GM18526 (cell line): ENCODE results near the gene TRAM2.

Experiments
- POLR2A ChIP-seq: IDR thresholded peaks from 3 replicates; pipeline ENCODE4 v1.6.1; 2011; ENCODE audit not compliant: insufficient read length; ENCODE audit errors: extremely low read depth

The TRAM2 gene

DNA sequence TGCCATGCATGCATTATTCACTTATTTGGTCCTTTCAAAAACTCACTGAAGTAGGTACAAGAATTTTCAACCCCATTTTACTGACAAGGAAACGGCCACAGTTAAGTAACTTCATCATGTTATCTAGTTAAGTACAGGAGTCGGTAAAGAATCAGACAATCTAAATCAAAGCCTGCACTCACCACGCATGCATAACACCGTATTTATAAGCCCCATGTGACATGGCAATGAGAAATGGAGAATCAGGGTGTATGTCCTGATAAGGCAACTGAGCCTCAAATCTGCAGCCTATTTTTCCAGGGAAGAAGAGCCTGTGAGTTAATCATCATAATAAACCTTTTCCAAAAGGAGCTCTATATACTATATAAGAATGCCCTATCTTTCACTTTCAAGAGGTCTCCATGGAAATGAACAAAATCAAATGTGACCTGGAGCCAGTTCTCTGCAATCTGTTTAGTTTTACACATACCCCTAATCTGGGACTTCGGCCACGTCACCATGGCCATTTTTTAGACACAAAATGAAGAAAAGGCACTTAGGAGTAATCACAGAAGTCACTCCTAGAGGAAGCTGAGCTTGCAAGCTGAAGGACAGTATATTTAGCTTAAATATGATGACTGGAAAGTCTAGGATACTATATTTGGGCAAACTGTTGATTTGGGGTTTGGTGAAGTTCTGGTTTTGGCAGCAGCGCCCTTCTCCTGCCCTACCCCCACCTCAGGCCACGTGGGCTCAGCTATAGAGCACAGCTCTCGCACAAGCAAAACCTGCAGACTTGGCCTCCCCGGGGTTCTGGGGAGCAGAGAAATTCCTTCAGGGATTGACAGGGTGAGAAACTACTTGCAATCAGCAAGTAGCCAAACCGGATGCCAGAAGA is 19.2 kb downstream of the TRAM2 start:
- TF ChIP-seq POLR2A = no peak

DNA sequence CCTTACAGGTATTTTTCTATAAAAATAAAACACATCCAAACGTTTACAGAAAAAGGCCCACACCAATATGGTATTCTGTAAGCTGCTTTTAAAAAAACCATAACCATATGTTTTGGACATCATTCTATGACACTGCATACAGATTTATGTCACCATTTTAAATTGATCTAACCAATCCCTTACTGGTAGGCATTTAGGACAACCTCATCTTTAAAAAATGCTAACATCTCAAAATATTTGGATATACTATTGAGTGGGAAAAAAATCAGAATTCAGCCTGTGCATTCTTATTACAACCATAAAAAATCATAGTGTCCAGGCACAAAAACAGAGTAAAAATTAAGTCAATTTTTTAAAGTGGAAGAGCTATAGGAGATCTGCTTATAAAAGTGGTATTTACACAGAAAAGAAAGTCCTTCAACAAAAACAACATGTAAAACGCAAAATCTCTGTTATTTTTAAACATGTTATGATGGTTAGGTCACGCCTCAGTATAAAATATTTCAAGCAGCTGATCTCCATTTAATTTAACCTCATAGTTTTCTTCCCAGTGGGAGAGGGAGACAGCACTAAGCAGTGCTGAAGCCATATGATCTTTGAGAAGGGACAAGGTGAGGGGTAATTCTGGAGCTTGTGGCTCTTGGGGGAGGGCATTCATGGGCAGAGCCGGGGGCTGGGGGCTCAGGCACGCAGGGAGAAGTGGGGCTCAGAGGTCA is 21.2 kb downstream of the TRAM2 start:
- TF ChIP-seq POLR2A = no peak

DNA sequence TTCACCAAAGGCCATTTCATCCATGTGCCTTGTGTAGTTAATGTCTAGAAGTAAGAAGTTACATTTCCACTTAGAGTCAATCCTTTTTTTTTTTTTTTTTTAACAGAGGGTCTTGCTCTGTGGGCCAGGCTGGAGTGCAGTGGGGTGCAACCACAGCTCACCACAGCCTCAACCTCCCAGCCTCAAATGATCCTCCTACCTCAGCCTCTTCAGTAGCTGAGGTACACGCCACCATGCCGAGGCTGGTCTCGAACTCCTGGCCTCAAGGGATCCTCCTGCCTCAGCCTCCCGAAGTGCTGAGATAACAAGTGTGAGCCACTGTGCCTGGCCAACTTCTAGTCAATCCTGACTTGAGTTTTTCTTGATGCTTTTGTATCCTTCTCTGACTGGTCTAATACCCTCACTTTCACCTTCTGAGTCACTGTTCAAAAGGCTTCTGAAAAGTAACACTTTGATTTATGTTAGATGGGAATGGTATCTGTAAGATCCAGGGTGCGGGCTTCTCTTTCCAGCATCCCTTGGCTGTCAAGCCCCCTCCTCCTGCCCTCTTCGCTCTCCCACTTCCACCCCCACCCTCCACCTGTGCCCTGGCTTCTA is 22.1 kb downstream of the TRAM2 start:
- no peak for TF ChIP-seq POLR2A

DNA sequence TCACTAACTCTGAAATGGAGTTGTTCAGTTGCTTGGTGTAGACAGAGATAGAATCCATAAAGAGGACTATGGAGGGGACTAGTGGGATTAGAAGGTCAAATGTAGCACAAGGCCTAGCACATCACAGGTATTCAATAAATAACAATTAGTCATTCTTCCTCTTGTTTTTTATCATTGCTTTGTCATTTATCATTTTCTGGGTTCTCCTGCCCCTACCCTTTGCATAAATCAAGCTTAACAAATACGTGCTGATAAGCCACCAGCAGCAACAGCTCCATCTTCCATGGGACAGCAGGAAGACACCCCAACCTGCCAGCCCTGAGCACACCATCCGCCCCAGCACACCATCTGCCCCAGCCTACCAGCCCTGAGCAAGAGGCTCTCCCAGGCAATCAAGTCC is 23.1 kb downstream of the TRAM2 start:
- no peak for TF ChIP-seq POLR2A

- TF ChIP-seq POLR2A = no peak
Measured at GRCh38 chr6:52553158-52553557, 23.7 kb downstream of the TRAM2 start.

DNA sequence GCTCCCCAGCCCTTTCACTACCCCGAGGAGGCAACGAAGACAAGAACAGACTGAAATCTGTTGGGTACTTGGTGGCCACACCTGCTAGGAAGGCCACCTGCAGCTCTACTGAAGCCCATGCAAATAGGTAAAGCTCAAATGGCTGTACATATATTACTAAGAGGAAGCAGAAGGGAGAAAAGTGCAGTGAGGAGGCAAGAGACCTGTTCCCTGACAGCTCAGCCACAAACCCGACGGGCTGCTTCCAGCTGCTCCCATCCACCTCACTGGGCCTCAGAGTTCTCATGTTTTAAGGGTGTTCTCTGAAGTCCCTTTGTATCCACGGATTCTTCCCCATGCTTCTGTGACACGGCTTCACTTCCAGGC is 24.6 kb downstream of the TRAM2 start:
- no peak for TF ChIP-seq POLR2A

- TF ChIP-seq POLR2A = no peak
Measured at GRCh38 chr6:52551483-52552277, 25.2 kb downstream of the TRAM2 start.

GRCh38 chr6:52550870-52551269 is 26.0 kb downstream of the TRAM2 start:
- no peak for TF ChIP-seq POLR2A

DNA sequence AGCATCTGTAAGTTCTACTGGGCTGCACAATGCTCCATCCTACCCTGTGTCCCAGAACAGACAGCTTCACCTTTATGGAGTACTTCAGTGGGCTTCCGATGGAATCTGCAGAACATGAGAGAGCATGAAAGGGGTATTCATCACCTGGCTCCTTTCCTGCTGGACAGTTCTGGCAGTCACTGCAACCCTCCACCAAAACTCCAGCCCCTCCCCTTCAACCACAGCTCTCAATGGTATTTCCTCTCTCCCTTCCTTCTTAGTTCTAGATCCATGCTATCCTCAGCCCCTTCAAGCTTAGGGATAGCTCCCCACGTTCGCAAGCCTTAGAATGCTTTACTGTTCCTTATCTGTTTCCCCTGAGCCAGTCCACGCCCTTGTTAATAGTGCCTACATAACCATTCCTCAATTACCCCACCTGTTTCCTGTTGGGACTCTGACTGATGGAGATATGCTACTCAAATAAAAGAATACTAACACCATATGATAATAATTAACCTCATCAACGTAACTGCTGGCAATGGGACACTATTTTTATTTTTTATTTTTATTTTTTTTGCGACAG is 26.8 kb downstream of the TRAM2 start:
- TF ChIP-seq POLR2A = no peak

- TF ChIP-seq POLR2A = no peak
Measured at GRCh38 chr6:52549428-52549827, 27.4 kb downstream of the TRAM2 start.

- no peak for TF ChIP-seq POLR2A
Measured at GRCh38 chr6:52548999-52549398, 27.9 kb downstream of the TRAM2 start.

- no peak for TF ChIP-seq POLR2A
Measured at GRCh38 chr6:52548353-52548713, 28.5 kb downstream of the TRAM2 start.

DNA sequence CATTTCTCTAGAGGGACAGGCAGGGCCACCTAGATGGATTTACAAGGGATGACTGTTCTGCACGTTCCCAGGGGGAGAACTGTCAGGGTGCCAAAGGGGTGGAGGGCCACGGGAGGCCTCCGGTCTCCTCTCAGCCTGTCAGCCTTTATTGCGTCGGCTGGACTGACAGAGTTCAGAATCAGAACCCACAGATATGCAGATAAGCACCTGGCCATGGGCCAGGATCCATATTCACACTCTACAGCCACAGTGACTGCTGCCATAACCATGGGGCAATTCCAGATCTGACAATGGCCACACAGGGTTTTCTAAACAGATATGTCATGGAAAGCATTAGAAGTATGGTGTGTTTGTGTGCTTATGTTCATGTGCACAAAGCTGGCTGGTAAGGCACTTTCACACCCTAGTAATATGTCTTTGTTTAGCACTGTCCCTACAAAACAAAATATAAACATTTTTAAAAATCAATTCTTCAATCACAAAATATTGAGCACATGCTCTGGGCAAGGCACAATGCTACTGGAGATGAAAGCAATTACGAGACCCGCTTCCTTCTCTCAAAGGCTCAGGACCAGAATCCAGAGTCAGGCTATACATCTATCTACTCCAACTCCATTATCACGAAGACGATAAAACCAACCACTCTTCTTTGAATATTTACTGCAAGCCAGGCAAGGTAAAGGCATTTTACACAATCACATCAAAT is 29.1 kb downstream of the TRAM2 start:
- no peak for TF ChIP-seq POLR2A

DNA sequence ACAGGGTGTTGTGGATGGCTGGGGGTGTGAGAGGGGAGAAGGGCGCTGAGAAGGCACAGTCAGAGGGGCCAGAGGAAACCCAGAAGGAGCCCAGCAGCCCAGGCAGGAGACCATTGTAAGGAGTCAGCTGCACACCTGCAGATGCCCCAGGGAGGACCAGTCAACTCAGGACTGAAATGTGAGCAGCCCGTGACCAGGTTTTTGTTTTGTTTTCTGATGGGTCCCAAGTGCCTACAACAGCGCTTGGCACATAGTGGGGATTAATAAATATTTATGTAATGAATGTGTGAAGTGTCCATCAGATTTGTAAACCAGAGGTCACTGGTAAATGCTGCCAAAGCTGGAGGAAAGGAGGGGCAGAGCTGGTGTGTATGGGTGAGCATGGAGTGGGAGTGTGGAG is 30.2 kb downstream of the TRAM2 start:
- TF ChIP-seq POLR2A = no peak
